GM12873 (cell line): ENCODE results near the gene FLYWCH2.

ENCODE experiments used
- TF ChIP-seq, protein P1 (sequence below): IDR thresholded peaks from 2 replicates; pipeline ENCODE4 v1.5.1; 2012; ENCODE audit warnings: low read depth, mild to moderate bottlenecking, moderate library complexity, low read length, control low read depth; ENCODE audit not compliant: insufficient read depth; ENCODE audit errors: missing control alignments

The FLYWCH2 gene

DNA sequence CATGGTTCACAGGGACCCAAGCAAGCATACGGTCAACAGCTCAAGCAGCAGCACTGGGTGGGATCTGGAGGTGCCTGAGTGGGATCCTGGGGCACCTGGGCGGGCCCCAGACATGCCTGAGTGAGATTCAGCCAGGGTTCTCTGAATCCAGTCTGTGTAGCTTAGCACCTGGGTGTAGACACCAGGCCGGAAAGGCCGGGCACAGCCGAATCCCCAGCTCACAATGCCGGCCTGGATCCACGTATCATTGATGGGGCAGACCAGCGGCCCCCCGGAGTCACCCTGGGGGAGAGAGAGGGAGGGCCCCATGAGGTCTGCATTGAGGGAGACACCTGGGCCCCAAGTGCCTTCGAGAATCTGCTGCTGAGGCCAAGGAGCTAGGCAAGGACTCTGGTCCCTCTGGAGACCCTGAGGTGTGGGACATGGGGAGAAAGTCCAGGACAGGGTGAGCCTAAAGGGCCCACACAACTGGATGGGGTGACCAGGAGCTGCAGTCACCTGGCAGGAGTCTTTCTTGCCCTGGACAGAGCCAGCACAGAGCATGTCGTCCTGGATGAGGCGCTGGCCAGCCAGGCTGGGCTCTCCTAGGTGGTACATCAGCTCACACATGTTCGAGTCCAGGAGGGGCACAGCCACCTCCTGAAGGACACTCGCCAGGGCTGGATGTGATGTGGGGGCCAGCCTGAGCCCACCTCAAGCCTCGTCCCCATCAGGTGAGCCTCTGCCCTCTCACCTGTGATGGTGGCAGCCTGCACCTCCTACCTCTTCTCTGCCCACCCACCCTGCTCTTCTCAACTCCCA lies 43.2 kb upstream of the FLYWCH2 start:
- TF ChIP-seq, protein P1, sequence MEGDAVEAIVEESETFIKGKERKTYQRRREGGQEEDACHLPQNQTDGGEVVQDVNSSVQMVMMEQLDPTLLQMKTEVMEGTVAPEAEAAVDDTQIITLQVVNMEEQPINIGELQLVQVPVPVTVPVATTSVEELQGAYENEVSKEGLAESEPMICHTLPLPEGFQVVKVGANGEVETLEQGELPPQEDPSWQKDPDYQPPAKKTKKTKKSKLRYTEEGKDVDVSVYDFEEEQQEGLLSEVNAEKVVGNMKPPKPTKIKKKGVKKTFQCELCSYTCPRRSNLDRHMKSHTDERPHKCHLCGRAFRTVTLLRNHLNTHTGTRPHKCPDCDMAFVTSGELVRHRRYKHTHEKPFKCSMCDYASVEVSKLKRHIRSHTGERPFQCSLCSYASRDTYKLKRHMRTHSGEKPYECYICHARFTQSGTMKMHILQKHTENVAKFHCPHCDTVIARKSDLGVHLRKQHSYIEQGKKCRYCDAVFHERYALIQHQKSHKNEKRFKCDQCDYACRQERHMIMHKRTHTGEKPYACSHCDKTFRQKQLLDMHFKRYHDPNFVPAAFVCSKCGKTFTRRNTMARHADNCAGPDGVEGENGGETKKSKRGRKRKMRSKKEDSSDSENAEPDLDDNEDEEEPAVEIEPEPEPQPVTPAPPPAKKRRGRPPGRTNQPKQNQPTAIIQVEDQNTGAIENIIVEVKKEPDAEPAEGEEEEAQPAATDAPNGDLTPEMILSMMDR, result no peak

- TF ChIP-seq, protein P1, result no peak
Observed at GRCh38 chr16:2840914-2841313, 42.1 kb upstream of the FLYWCH2 start.

DNA sequence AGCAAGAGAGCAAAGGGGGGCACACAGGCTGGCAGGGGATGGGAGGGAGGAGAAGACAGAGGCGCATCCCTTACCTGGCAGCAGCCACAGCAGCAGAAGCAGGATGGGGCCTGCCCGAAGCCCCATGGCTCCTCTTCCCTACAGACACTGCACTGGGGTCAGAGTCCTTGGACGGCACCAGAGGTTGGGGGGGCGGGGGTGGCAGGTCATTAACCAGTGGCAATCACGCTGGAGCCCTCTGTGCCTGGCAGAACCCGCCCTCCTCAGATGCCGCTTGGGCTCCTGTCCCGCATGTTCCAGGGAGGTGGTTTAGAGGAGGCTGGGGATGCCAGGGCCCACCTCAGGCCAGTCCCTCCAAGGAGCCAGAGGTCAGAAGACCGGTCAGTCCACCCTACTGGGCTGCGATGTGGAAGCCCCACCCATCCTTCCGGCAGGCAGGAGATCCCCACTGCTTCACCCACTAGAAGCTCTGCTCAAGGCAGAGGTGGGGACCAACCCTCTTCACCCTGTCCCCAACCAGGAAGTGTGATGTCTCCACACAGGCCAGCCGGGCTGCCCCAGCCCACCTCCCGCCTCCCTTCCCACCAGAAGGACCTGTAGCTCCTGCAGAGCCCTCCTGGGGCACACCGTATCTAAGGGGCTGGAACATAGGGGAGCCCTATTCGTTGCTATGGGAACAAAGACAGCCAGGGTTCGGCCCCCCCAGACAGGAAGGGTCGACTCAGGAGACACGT lies 41.2 kb upstream of the FLYWCH2 start:
- TF ChIP-seq, protein P1, result no peak

DNA sequence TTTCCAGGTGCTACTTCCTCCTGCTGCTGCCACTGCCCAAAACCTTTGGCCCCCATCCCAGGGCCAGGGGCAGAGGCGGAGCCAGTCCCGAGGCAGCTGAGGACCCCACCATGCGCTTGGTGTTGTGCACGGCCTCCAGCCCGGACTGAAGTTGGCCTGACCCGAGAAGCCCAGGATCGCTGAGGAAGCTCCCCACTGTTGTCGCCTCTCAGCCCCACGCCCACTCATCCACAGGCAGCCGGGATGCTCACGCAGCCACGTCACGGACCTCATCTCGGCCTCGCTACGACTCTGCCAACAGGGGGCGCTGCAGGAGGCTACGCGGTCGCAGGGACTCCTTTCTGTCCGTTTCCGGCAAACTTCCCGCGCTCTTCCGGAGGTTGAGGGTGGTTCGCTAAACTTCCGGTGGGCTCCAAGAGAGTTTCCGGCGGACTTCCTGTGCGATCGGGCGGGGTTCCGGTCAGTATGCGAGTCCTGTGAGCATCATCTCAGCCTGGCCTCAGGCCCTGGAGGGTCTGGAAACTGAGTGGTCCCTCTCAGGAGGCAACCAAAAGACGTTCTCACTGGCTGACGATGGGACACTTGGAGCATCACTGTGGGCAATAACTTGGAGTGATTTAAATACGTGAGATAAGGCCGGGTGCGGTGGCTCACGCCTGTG lies 40.5 kb upstream of the FLYWCH2 start:
- TF ChIP-seq, protein P1, result peak; percentile 71

GRCh38 chr16:2843526-2843925 lies 39.5 kb upstream of the FLYWCH2 start:
- TF ChIP-seq, protein P1, result no peak

DNA sequence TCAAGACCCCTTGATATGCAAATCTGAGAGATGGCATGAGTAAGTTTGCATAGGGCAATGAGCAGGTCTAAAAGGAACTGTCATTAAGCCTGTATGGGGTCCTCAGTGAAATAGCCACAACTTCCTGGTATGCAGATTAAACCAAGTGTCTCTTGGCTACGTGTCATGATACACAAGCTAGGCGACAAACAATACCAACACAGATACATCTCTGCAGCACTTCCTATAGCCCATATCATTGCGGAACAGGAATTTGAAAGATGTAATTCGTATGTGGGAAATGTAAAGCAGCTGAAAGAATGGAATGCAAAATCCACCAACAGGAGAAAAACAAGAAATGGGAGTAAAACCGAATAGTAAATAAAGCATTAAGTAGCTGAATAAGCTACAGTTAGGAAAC lies 37.9 kb upstream of the FLYWCH2 start:
- TF ChIP-seq, protein P1, result no peak
